Measurements from ENCODE around the gene CDK5.
"Not testable (repeated sequence)": the region's sequence is repeated elsewhere in the genome, so short reads cannot be mapped to it uniquely, and the experiment has no call there.

The CDK5 gene

DNA sequence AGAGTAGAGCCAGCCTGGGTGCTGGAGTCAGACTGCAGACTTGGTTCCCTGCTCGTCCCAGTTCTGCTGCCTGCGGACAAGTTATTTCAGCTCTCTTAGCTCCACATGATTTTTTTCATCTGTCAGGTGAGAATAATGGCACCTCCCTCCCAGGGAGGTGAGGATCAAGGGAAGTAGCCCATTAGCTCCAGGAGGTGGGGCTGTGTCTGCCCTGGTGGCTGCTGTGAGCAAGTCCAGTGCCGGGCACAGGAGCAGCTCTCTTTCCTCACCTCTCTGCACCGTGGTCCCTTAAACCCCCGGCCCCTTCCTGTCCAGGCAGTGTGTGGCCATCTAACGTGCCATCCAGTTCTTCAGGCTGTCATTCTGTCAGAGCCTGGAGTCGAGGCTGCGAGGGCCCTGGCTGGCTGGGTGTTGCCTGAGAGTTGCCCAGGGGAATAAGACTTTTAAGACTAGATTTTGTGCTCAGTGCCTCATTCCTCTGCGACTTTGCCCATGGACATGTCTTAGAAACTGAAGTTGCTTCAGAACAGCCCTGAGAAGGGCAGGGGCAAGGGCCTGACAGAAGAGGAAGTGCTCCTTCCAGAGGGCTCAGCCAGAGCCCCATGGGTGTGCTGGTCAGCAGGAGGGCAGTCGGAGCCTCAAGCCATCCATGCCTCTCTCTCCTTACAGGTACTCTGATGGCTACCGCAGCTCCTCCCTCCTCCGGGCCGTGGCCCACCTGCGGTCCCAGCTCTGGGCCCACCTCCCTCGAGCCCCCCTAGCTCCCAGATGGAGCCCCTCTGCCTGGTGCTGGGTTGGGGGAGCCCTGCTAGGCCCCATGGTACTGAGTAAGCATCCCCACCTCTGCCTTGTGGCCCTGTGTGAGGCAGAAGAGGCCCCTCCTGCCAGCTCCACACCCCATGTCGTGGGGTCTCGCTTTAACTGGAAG is 24.5 kb downstream of the CDK5 start:
- DNase-seq, result no peak

DNA sequence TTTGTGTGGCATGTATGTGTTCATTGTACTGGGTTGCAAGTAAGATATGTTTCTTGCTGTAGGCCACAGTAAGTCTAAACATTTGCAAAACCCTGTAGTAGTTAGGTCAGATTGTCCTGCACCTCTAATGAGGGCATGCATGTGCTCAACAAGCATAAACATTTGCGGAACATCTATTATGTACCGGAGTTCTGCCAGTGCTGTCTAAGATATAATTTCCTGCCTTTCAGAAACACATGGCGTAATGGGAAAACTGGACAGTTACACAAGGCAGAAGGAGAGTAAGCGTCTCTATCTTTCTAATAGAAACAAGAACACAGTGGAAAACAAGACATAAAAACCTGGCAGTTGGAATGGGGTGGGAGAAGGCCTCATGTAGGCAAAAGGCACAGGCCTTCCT is 26.7 kb downstream of the CDK5 start:
- no peak for DNase-seq

DNA sequence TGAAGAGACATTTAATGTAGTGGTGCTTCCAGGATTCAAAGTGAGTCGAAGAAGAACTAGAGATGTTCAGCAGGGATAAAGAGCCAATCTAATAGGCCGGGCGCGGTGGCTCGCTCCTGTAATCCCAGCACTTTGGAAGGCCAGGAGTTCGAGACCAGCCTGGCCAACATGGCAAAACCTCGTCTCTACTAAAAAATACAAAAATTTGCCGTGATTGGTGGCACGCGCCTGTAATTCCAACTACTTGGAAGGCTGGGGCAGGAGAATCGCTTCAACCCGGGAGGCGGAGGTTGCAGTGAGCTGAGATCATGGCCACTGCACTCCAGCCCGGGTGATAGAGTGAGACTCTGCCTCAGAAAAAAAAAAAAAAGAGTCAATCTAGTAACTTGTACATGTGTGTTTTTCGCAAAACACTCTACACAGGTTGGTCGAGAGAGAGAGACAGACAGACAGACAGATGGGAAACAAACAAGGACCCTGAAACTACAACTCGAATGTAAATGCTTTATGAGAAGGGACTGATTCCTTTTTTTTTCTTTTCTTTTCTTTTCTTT is 28.7 kb downstream of the CDK5 start:
- no peak for DNase-seq

DNA sequence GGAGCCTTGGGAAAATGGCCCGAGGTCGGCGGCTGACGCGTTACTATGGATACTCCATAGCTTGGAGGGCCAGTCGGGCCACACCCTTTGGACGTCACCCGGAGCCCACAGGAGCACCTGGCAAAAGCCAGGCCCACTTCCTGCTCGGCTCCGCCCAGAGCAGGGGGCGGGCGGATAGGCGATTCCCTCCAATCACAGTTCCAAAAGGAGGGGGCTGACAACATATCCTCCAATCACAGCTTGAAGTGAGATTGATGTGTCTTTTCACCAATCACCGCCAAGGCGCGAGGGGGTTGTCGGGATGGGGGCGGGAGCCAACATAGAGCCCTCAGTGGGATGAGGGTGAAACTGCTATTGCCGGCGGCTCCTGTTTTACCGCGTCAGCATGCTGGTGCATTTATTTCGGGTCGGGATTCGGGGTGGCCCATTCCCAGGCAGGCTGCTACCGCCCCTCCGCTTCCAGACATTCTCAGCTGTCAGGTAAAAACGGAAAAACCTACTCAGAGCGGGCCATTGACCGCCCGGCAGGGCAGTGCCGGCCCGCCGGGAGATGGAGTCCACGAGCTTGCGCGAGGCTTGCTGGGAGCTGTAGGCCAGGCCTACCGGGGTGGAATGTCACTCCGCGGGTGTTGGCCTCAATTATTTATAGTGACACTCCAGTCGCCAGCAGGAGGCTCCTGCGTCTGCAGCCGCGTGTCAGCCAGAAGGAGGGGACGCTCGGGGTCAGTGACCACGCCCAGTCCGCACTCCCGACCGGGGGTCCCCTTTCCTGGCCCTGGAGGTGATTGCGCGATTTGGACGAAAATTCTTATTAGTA is 29.4 kb downstream of the CDK5 start, which contains the start of gene ABCB8:
ABCB8 (plus strand) TSS at position 320 of the 817 bp plus-strand sequence; CDS start at position 386, 66 bp downstream.
- DNase-seq, result peak; percentile 100

DNA sequence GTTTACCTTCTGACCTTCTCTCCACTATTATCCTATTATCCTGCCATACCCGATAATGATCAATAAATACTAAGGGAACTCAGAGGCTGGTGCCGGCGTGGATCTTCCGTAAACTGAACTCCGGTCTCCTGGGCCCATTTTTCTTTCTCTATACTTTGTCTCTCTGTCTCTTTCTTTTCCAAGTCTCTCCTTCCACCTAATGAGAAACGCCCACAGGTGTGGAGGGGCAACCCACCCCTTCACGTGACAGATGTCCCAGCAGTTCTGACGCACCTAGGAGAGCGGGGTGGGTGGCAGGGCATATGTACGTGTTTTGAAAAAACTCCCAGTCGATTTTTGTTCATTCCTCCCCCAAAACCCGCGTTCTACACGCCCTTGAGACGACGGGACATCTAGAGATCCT is 30.0 kb downstream of the CDK5 start:
- not testable (repeated sequence) for DNase-seq

DNA sequence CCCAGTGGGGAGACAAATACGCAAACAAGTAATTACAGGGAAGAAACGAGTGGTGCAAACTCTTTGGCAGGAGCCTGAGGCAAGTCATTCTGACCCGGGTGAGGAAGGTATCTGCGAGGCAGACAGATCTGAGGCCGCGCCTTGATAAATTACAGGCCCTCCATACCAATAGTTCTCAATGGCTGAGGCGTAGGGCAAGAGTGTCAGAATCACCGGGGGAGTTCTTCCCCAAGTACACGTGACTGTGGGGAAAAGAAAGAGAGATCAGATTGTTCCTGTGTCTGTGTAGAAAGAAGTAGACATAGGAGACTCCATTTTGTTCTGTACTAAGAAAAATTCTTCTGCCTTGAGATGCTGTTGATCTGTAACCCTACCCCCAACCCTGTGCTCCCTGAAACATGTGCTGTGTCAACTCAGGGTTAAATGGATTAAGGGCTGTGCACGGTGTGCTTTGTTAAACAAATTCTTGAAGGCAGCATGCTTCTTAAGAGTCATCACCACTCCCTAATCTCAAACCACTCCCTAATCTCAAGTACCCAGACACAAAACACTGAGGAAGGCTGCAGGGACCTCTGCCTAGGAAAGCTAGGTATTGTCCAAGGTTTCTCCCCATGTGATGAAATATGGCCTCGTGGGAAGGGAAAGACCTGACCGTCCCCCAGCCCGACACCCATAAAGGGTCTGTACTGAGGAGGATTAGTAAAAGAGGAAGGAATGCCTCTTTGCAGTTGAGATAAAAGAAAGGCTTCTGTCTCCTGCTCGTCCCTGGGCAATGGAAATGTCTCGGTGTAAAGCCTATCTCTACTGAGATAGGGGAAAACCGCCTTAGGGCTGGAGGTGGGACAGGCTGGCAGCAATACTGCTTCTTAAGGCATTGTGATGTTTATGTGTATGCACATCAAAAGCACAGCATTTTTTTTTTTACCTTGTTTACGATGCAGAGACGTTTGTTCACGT is 30.6 kb downstream of the CDK5 start:
- not testable (repeated sequence) for DNase-seq

DNA sequence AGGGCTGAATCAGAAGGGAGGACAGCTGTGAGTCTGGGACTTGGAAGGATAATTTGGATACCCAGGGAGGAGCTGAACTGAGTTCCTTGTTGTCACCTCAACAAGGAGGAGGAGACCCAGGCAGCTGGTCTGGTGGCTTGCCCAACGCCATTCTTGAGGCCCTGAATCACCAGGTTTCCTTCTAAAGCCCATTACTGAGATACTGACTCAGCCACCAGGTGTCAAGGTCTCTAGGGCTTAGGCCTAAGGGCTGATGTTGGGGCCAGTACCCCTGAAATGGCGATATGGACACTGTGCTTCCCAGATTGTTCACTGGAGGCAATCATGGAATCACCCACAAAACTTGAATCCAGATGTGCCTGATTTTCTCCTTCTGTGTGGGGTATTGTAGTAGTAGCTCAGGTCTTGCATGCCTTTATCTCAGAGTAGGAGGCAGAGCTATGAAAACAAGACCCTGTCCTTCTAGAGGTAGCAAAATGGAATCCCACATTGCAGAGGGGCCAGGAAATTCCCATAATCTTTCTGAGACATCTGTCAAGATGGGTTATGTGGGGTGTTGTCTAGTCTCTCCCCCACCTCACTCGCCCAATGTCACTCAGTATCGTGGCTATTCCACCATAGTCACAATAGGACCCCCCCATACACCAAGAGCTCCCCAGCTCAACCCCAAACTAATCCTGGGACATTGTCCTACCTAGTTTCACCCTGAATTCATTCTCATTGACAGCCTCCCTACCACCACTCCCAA is 31.6 kb downstream of the CDK5 start:
- DNase-seq, result peak; percentile 62

DNA sequence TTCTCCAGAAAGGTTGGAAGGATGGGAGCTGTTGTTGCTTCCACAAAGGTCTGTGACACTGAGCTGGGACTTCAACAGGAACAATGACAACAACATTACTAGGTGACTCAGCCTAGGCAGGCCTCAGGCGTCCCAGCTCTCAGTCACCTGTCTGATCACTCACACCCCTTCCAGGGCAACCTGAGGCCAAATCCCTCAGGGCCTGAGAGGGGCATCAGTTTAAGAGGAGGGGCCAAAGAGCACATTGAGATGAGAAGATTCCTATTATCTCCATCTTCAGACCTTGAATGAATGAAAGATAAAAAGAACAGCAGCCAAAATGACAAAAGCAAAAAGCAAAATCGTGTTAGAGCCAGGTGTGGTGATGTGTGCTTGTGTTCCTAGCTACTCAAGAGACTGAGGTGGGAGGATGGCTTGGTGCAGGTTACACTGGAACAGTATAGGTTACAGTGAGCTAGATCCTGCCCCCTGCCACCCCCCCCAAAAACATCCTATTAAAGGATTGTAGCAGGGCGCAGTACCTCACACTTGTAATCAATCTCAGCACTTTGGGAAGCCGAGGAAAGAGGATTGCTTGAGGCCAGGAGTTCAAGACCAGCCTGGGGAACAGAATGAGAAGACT is 33.2 kb downstream of the CDK5 start, which contains the start of gene ATG9B:
ATG9B (minus strand) TSS at position 60 of the 622 bp plus-strand sequence. CDS start 71 bp downstream, outside the sequence.
- no peak for DNase-seq

DNA sequence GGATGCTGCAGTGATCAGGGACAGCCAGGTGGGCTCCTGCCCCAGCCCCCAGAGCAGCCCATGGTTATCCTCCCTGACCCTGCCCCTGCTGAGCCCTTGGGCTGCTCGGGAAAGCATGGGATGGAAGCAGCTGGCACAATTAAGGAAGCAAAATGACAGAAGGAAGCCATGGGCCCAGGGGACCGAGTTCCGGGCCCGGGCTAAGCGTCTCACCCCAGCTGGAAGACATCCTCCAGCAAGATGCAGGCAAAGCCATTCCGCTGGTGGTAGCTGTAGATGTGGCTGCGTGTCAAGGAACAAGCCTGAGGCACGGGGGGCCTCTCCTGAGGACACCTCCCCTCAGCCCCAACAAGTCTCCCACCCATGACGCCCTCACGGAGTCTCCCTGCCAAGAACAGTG is 34.5 kb downstream of the CDK5 start:
- no peak for DNase-seq

DNA sequence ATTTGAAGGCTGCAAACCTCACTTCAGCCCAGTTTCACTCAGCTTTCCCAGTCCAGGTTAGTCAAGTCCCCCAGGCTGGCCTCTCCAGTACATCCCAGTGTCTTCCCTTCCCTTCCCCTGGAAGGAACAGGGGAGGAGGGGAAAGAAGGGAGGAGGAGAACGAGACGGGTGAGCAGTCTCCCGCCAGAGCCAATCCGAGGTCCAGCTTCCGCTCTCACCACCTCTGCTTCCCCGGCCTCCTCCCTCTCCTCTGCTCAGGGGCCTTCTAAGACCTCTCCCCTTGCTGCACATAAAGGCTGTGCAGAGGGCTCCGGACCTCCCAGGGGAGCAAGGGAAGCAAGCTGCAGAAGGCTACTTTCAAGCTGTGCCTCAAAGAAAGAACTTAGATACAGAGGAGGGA is 37.5 kb downstream of the CDK5 start:
- DNase-seq, result no peak

DNA sequence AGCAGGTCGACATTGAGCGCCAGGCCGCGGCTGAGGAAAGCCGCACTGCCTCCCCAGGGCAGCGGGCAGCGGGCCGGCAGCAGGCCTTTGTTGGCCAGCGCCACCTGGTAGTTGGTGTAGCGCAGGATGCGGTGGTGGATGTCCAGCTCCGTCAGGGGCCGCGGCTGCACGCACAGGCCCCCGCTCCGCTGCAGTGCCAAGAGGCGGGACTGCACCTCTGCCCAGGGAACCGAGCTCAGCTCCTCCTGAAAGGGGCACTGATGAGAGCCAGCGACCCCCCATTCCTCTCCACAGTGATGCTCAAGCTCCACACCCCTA is 38.6 kb downstream of the CDK5 start:
- DNase-seq, result no peak

DNA sequence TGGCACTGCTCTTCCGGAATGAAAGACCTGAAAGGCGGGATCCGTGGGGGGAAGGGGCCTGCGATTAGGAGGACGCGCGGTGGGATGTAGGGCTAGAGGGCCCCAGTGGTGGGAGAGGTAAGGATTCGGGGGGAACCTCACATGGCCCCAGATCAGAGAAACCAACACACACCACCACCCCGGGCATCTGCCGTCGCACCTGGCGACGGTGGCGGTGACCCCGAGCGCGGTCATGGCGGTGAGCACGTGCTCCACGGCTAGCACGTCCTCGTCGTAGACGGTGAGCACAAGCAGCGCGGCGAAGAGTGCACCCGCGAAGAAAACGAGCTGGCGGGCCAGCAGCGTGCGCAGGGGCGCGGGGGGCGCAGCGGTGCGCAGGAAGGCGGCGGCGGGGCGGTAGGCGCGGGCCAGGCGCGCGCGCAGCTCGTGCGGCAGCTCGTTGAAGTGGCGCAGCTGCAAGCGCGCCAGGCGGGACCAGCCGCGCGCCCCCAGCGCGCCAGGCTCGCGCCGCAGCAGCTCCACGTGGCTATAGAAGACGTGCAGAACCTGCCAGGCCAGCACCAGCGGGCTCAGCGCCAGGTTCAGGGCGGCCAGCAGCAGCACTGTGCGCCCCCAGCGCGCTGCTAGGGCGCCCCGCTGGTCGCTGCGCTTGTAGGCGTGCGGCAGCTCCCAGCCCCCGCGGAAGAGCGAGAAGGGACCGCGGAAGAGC is 39.1 kb downstream of the CDK5 start:
- DNase-seq, result peak; percentile 65

DNA sequence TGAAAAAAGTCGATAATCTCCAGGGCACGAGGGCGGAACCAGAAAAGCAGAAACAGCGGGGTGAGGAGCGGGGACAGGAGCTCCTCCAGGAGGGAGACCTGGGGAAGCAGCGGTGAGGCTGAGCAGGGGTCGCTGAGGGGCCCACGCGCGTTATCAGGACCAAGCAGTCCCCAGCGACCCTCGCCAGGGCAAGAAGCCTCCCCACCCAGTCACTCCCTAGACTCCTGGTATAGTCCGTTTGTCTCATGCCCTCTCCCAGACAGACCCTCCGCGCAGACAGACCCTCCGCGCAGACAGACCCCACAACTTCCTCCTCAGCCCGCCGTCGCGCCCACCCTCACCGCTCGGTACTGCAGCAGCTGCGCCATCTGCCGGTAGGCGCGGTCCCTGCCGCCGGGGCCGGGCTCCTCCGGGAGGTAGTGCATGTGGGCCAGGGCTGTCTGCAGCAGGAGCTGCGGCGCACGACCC is 39.7 kb downstream of the CDK5 start:
- DNase-seq, result peak; percentile 75

DNA sequence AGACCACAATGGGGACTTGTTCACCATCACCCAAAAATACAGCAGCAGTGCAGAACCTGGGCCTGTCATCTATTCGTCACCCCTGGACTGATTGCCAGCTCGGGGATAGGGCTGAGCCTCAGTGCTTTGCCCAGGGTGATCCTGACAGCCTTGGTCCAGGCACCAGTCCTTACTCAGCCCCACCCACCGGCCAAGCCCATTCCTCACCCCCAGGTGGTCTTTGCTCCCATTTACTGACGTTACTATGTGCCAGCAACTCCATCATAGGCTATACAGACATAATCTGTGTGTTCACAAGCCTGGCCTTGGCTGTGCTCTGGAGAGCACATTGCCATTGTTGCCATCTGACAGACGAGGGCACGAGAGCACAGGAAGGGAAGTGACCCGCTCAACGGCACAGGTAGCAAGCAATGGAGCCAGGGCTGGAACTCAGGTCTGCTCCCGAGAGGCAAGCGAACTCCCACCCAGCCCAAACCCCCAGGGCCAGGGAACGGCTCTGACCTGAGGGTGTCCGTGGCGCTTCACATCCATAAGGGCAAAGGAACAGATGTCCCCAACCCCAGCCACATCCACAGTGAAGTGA is 40.2 kb downstream of the CDK5 start:
- no peak for DNase-seq

DNA sequence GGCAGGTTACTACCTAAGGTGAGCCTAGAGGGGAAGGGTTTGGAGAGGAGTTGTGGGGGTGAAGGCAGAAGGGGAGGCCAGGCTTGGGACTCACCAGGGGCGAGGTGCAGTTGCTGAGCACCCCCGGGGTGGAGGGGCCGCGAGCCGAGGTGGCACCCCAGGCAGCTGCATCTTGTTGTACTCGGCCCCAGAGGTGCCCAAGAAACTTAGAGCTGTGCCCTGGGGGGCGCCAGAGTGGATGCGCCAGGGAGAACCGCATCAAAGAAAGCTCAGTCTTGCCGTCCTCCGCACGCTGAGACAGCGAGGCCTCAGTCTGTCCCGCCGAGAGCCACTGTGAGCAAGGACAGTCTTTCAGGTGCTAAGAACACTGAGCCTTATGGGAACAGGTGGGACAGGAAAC is 40.8 kb downstream of the CDK5 start:
- no peak for DNase-seq

DNA sequence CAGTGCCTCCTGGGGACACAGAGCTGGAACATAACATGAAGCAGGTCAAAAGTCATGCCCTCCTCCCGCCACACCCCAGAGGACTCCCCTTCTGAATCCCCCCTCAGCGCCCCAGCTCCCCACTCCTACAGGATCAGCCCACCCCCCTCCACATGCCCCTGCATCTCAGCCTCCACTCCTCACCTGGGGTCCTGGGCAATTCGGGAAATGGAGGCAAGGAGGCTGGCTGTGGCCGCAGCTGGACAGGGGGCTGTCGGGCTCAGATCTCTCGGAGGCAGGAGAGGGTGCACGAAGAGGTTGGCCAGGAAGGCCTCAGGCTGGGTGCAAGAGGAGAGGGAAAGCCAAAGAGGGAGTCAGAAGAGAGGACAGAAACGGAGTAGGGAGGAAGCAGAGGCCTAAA is 41.2 kb downstream of the CDK5 start:
- DNase-seq, result no peak

DNA sequence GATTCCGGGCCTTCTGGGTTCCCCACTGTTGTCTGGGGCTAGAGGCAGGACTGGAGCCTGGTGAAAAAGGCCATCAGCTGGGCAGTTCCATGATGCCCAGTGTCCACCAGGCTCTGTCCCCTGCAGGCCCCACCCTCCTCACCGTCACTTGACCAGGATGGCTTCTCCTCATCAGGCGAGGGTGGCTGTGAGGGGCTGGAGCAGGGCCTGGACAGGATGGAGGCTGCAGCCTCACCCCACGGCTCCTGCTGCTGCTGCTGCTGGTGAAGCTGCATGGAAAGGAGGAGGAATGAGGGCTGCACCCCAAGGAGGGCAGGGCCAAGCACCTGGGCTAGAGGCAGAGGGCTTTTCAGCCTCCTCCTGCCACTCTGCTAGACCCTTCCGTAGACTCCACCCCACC is 41.7 kb downstream of the CDK5 start:
- DNase-seq, result no peak

DNA sequence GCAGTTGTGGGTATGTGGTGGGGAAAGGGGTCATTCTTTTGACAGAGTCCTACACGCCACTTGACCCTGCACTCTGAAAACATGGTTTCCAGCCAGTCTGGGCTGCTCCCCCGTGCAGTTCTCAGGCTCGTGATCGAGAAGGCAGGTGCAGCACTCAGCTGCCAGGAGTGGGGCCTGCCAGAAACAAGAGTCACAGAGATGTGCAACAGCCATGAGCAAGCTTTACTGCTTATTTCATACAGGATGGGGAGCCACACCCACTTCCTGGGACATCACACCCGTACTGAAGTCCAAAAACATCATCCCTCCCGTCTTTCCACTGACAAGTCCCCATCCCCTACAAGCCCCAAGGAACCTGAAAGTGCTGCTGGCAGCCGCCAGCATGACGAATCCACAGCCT is 42.7 kb downstream of the CDK5 start:
- no peak for DNase-seq

DNA sequence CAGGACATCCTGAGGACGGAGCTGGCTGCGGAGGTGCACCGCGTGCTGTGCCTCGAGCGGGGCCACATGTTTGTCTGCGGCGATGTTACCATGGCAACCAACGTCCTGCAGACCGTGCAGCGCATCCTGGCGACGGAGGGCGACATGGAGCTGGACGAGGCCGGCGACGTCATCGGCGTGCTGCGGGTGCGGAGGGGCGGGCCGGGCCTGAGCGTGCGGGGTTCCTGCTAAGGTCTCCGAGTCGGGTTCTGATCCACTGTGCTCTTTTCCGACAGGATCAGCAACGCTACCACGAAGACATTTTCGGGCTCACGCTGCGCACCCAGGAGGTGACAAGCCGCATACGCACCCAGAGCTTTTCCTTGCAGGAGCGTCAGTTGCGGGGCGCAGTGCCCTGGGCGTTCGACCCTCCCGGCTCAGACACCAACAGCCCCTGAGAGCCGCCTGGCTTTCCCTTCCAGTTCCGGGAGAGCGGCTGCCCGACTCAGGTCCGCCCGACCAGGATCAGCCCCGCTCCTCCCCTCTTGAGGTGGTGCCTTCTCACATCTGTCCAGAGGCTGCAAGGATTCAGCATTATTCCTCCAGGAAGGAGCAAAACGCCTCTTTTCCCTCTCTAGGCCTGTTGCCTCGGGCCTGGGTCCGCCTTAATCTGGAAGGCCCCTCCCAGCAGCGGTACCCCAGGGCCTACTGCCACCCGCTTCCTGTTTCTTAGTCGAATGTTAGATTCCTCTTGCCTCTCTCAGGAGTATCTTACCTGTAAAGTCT is 43.8 kb downstream of the CDK5 start:
- peak; percentile 91 for DNase-seq
